IPS-18c (cell line): ENCODE data around the gene TEX9.
"Not testable (repeated sequence)": the region's sequence is repeated elsewhere in the genome, so short reads cannot be mapped to it uniquely, and the experiment has no call there.

Experiments used
- H3K4me3 ChIP-seq: 2 replicates; pipeline ENCODE4 v1.7.0; 2013; ENCODE audit warnings: low read depth, mild to moderate bottlenecking, low read length, moderate library complexity; ENCODE audit not compliant: insufficient read depth
- H3K9me3 ChIP-seq: one replicate; pipeline ENCODE4 v1.6.1; 2013; ENCODE audit warnings: mild to moderate bottlenecking, low read length, moderate library complexity; ENCODE audit not compliant: control insufficient read depth, insufficient read depth

The TEX9 gene

DNA sequence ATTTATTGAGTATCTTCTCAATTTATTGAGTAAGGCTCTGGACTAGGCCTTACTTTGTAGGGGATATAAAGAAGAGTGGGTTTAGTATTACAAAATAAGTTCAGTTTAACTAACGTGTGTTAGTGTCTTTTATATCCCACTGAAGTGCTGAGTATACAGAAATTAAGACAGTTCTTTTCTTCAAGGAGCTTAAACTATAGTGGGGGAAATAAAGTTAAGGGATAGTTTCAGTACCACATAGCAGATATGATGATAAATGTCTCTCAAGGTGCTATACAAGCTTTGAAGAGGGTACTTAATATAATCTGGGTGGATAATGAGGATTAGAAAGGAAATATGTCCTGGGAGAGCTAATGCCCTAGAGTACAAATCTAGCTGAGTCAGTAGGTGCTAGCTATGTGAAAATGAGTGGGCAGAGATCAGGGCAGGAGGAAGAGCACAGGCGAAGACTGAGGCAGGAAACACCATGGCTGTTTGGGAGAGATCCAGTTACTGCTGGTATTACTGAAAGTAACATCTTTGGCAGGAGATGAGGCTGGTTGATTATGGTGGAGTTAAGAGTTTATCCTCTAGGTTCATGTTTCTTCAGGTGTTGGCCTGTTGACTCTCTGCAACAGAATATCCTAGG lies 46.0 kb downstream of the TEX9 start:
- no peak overlapping the region for H3K4me3 ChIP-seq
- no peaks in the 10 kb centered on the region for H3K9me3 ChIP-seq

DNA sequence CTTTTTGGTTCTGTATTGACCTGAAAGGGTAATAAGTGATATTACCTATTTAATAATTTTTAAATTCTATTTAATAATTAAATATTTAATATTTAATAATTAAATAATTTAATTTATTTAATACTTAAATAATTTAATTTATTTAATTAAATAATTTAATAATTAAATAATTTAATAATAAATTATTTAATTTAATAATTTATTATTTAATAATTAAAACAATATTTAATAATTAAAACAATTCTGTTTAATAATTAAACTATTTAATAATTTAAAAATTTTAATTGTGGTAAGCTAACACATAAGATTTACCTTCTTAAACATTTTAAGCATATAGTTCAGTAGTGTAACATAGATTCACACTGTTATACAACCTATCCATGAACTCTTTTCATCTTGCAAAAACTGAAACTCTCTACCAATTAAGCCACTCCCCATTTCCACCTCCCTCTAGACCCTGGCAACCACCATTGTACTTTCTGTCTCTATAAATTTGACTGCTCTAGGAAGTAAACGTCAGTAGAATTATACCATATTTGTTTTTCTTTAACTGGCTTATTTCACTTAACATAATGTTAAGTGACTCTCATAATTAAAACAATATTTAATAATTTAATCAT lies 48.0 kb downstream of the TEX9 start:
- not testable (repeated sequence) for H3K4me3 ChIP-seq, H3K9me3 ChIP-seq

DNA sequence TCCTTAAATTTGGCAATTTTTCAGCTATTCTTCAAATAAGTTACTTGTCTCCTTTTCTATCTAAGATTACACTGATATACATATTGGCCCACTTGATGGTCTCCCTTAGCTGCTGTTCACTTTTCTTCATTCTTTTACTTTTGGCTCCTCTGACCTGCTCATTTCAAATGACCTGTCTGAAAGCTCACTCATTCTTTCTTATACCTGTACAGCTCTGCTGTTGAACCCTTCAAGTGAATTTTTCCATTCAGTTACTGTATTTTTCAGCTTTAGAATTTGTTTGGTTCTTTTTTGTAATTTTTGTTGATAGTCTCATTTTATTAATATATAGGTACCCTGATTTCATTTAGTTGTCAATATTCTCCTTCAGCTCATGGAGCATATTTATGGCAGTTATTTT lies 60.0 kb downstream of the TEX9 start:
- H3K9me3 ChIP-seq: no peaks in the 10 kb centered on the region

DNA sequence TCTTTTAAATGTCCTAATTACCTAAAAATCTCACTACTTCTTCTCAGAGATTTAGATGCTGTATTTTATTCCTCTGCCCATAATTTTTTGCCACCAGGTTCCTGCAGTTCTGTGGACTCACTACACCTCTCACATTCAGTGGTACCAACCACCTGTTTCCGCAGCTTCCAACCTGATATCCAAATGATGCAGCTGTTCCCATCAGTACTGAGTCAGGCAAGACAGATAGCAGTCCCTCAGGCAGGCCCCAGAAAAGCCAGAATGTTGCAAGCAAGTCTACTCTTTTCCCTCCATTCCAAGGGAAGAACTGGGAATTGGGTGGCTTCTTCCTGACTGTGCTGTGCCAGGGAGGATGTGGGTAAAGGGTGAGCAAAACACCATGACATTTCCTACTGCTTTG lies 60.8 kb downstream of the TEX9 start:
- H3K4me3 ChIP-seq: no peak overlapping the region
- H3K9me3 ChIP-seq: no peaks in the 10 kb centered on the region

More for the DNA sequence above, 60.0 kb downstream of the TEX9 start:
- no peak overlapping the region for H3K4me3 ChIP-seq

DNA sequence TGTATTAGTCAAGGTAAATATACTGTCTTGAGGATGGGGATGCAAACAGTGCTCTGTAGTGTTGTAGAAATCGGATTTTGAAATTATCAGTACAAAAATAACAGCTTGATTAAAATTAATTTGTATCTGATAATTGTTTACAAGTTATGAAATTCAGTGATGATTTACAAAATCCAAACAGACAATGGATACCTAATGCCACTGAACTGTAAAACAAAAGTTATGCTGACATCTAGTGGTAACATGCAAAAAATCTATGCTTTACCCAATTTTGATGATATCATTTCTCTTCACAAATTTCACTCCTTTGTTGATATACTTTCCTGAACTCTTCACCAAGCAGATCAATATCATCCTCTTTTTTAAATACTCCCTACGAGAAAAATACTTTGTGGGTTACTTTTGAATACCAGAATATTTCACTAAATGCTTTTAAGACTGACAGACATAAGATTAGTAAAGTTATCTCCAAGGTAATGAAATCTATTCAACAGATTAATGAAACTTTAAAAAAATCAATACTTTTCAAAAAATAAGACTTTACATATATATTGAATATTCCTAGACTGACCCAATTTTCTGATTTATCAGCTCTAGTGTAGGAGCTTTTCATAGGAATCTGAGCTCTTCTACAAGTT lies 63.7 kb downstream of the TEX9 start:
- Histone ChIP-seq H3K9me3 (no peaks in the 10 kb centered on the region), H3K4me3 (no peak overlapping the region)

DNA sequence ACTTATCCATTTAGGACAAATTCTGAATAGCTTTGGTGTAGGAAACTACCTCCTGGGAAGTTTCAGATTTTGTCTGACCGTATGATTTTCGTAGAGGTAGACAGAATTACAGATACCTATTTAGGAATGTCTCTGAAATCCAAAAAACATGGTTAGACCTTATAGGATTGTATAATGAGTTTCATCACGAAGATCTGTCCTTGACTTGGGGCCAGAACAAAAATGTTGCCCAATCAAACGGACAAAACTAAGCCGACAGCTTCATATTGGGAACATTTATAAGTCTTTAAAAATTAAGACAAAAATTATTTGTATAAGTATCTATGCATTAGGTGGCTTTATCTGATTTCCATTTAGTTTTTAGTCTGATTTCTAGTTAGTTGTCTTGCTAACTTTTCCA lies 67.1 kb downstream of the TEX9 start:
- no peaks in the 10 kb centered on the region for H3K9me3 ChIP-seq
- no peak overlapping the region for H3K4me3 ChIP-seq

DNA sequence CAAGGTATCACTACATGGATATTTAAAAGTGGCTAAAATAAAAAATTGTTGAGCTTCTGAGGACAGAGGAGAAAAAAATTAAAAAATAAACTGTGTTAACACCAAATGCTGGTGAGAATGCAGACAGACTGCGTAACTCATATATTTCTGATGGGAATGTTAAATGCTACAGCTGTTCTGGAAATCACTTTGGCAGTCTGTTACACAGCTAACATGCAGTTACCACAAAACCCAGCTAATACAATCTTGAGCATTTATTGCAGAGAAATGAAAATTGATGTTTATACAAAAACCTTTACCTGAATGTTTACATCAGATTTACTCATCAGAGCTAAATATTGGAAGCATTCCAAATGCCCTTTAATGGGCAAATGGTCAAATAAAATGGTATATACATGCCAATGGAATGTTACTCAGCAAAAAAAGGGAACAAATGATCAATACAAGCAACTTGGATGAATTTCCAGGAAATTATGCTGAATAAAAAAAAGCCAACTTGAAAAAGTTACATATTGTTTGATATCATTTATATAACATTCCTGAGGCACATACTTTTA lies 75.1 kb downstream of the TEX9 start:
- no peak overlapping the region for H3K4me3 ChIP-seq
- no peaks in the 10 kb centered on the region for H3K9me3 ChIP-seq

DNA sequence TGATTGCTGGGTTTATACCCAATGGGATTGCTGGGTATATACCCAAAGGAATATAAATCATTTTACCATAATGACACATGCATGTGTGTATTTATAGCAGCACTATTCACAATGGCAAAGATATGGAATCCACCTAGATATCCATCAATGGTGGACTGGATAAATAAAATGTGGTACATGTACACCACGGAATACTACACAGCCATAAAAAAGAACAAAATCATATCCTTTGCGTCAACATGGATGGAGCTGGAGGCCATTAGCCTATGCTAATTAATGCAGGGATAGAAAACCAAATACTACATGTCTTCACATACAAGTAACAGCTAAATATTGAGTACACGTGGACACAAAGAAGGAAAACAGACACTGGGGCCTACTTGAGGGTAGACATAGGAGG lies 77.1 kb downstream of the TEX9 start:
- no peak overlapping the region for H3K4me3 ChIP-seq
- H3K9me3 ChIP-seq: no peaks in the 10 kb centered on the region

DNA sequence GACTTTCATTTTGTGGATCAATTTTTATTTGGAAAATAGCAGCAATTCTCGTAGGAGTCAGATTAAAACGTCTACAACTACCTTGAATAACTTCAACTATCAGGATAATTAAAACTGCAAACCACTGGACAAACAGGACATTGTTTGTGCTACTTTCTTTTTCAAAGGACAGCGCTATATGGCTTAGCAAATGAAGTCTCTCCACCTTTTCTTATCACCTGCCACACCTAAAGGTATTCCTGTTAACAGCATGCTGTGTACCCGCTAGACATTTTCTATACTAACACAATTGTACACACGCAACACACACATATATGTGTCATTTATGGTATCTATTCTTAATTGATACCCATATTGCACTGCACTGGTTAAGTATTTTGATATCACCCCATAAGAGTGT lies 80.5 kb downstream of the TEX9 start:
- H3K9me3 ChIP-seq: no peaks in the 10 kb centered on the region
- no peak overlapping the region for H3K4me3 ChIP-seq

DNA sequence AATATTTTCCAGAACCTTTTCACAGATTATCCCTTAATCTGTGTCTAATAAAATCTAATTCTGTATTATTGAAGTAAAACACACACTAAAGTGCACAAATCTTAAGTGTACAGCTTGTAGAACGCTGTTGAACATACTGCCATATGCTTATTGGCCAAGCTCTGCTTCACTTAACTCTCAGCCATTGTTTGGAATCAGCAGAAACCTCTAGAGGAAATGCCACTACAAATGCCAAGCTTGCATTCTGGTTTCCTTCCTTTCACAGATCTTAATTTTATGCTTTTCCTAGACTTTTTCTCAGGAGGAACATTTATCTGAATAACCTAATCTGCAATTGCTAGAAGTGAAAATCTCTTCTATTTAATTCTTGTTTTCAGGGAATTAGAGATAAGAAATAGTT lies 89.6 kb downstream of the TEX9 start:
- Histone ChIP-seq H3K9me3 (no peaks in the 10 kb centered on the region), H3K4me3 (no peak overlapping the region)

DNA sequence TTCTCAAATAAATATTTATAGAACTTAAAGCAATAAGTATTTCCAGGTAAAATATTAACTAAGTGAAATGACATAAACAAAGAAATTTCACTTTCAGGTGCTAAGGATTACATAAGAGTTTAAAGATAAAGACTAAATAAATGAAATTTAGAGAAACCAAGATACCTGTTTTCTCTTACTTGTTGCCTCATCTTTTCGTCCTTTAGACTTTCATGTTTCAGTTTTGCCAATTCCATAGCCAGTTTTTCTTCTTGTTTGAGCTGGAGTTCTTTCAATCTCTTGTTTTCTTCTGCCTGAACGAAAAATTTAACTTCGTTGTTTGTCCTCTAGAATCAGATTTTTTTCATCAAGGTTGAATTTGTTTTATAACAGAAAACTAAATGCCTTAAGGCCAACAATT lies 91.0 kb downstream of the TEX9 start:
- H3K9me3 ChIP-seq: no peaks in the 10 kb centered on the region
- no peak overlapping the region for H3K4me3 ChIP-seq

DNA sequence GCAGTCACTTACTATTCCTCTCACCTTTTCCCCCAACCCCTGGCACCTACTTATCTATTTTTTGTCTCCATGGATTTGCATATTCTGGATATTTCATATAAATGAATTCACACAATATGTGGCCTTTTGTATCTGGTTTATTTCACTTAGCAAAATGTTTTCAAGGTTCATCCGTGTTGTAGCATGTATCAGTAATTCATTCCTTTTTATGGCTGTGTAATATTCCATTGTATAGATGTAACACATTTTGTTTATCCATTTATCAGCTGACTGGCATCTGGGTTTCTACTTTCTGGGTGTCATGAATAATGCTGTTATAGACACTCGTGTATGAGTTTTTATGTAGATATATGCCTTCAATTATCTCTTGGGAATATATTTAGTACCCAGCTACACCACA lies 93.9 kb downstream of the TEX9 start:
- no peak overlapping the region for H3K4me3 ChIP-seq

DNA sequence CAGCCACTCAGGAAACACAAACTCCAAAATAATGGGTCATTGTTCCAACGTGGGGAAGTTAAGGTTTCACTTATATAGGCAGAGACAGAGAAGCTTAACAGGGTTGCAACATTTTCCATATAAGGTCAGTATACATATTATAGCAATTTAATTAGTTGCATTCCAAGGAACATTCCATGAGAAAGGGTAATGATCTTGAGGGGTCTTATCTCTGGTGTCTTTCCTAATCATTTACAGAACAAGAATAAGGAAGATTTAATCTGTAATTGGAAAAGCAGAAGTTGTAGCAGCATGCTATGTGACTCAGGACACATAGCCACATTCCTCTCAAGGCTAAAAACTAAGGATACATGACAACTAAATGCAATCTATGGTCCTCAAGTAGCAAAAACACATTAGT lies 94.8 kb downstream of the TEX9 start:
- no peaks in the 10 kb centered on the region for H3K9me3 ChIP-seq

More for the DNA sequence above, 93.9 kb downstream of the TEX9 start:
- H3K9me3 ChIP-seq: no peaks in the 10 kb centered on the region

DNA sequence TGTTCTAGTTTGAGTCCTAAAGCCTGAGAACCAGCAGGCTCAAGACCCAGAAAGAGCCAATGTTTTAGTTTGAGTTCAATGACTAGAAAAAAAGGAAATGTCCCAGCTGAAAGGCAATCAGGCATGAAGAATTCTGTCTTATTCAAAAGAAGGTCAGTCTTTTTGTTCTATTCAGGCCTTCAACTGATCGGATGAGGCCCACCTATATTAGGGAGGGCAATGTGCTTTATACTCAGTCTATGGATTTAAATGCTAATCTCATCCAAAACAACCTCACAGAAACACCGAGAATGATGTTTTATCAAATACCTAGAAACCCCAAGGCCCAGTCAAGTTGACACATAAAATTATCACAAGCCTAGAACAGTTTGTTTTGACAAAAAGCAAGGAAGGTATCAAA lies 95.7 kb downstream of the TEX9 start:
- H3K9me3 ChIP-seq: no peaks in the 10 kb centered on the region
- no peak overlapping the region for H3K4me3 ChIP-seq

More for the DNA sequence above, 94.8 kb downstream of the TEX9 start:
- H3K4me3 ChIP-seq: no peak overlapping the region

DNA sequence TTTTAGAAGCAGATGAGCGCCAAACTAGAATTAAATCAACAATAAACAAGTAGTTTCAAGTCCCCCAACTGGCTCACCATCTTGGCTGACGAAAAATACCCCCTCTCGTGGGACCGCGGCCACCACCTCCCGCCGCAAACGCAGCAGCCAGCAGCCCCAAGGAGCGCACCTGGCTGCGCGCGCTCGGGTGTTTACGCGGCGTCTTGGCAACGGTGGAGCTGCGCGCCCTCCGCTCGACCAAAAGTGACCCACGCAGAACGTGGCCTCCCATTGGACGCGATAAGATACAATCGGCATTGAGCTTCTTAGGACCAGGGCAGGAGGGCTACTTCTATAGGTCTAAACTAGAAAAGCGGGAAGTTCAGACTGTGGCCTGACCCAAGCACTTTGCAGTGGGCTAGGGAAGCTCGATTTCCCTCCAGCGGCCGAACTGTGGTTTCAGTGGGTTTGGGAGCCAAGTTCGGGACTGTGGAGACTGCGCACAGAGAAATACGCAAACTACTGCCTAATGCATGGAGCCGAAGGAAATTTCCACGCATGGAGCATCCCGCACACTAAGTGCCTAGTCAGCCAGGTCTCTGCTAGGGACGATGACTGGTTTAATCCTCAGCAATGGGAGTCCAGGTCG lies 99.8 kb downstream of the TEX9 start, which contains the start of gene MNS1:
TSS of gene MNS1 (minus strand) at position 245 of the 628 bp plus-strand sequence. CDS start at position 80, 165 bp downstream.
- H3K4me3 ChIP-seq: peak within 1 kb of the TSS; percentile 60
- H3K9me3 ChIP-seq: no peaks in the 10 kb centered on the region

DNA sequence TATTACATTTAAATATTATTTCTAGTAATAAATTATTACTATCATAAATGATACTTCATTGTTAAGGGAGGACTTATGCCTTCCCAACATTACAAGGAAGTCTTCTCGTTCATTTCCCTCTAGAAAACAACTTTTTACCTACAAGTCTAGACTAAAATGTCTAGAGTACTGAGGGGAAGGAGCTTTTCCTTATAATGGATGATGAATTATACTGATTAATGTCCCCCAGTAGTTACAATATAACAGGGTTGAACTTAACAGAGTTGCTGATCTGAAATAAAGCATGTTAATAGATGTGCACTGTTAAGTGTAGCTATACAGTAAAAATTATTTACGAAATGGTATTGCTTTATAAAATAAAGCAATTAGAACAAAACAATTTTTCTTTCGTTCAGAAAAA lies 102.4 kb downstream of the TEX9 start:
- Histone ChIP-seq H3K4me3 (no peak overlapping the region), H3K9me3 (peaks cover 2% of the 10 kb centered on the region)

DNA sequence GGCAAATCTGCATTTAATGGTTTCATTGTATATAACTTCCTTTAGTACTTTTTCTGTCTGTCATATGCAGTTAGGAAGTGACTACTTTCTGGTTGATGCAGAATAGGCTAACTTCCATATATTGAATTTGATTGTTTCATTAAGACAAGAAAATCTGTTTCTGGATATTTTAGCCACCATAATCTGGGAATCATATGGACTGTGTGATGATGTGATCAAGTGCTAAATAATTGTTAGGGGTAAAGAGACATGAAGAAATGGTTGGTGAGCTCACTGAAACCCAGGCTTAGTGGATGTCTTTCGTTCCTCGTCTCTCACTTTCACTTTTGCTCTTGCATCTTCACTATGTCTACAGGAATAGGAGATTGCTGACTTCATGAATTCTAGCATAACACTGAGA lies 103.2 kb downstream of the TEX9 start:
- Histone ChIP-seq H3K9me3 (peaks cover 2% of the 10 kb centered on the region), H3K4me3 (no peak overlapping the region)

DNA sequence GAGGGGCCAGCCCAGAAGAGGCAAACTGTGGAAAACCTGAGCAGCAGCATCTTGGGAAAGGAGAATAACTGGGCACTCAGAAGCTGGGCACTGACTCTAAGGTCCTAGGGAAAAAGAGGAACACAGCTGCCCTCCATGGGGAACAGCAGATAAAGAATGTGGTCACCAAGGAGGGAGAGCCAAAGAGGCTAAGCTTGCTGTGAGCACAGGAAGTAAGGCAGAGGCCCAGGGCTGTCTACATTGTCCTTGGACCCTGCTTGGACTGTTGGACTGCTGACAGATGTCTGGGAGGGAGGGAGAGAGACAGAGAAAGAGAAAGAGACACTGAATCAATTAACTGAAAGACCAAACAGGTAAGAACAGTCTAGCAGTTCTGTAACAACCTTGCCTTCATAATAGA lies 104.3 kb downstream of the TEX9 start:
- Histone ChIP-seq H3K4me3 (no peak overlapping the region), H3K9me3 (peaks cover 2% of the 10 kb centered on the region)
